Tibial nerve (tissue), 4 donors: ENCODE results near the gene KDR. TPM values are rescaled to one million over a fixed set of nuclear protein-coding genes. Genes with fewer than 3 reads are reported as not detected.

ENCODE experiments used
- DNase-seq, 2 donors: peaks; one replicate each; pipeline ENCODE4 v3.0.0-alpha.2; 2019; ENCODE audit warnings: low spot score in 2 of 2
- H3K27ac ChIP-seq, 4 donors: fragments of 200-600 bp; sonication (generic) in 3 of 4; one replicate each; pipeline ENCODE4 v1.5.1; 2017 to 2019; ENCODE audit warnings: mild to moderate bottlenecking in 1 of 4
- H3K27me3 ChIP-seq, 2 donors: fragments of 200-600 bp; sonication (generic) in 1 of 2; one replicate each; pipeline versions ENCODE4 v1.5.1 to v1.6.0; 2017 to 2019
- H3K36me3 ChIP-seq, 3 donors: fragments of 200-600 bp; sonication (generic); one replicate each; pipeline ENCODE4 v1.5.1; 2018 to 2019
- H3K4me1 ChIP-seq, 4 donors: fragments of 200-600 bp; sonication (generic) in 3 of 4; one replicate each; pipeline ENCODE4 v1.5.1; 2017 to 2019
- H3K4me3 ChIP-seq, 4 donors: fragments of 200-600 bp; sonication (generic) in 3 of 4; one replicate each; pipeline ENCODE4 v1.5.1; 2017 to 2019; ENCODE audit warnings: mild to moderate bottlenecking in 1 of 4, moderate library complexity in 1 of 4
- H3K9me3 ChIP-seq, 4 donors: fragments of 200-600 bp; sonication (generic) in 3 of 4; one replicate each; pipeline ENCODE4 v1.5.1; 2017 to 2019
- EP300 ChIP-seq, 2 donors: sonication (generic); formaldehyde crosslinking; IDR thresholded peaks; one replicate each; pipeline ENCODE4 v1.6.1; 2017; ENCODE audit warnings: antibody characterized with exemption in 2 of 2, mild to moderate bottlenecking in 1 of 2
- POLR2A ChIP-seq, 2 donors: fragments of 450-650 bp; IDR thresholded peaks; one replicate each; pipeline ENCODE4 v1.6.1; 2017; ENCODE audit warnings: antibody characterized with exemption in 2 of 2, mild to moderate bottlenecking in 2 of 2, moderate library complexity in 2 of 2
- WGBS, 2 donors: methylation state at CpG; one replicate each; pipeline ENCODE4 v1.1.5; 2018; 5-methylcytosine and 5-hydroxymethylcytosine counted together
- total RNA-seq, 4 donors: library from RNA; depleted of rRNA; stranded (reverse); fragments of >200 nt; gene quantifications; one replicate each; pipeline ENCODE4 v1.1.0, GENCODE V29; 2016
- TF ChIP-seq, protein P1 (sequence below), 5 experiments: fragments of 200-600 bp in 3 of 5; fragments of 450-650 bp in 2 of 5; sonication (generic) in 3 of 5; IDR thresholded peaks; one replicate each; pipeline ENCODE4 v1.5.1; 2016 to 2019; ENCODE audit warnings: antibody characterized with exemption in 5 of 5, mild to moderate bottlenecking in 3 of 5, moderate library complexity in 2 of 5

The KDR gene
- total RNA-seq, 4 donors from 2014 or later = 28.8 to 85.7 (median 74.6) TPM

DNA sequence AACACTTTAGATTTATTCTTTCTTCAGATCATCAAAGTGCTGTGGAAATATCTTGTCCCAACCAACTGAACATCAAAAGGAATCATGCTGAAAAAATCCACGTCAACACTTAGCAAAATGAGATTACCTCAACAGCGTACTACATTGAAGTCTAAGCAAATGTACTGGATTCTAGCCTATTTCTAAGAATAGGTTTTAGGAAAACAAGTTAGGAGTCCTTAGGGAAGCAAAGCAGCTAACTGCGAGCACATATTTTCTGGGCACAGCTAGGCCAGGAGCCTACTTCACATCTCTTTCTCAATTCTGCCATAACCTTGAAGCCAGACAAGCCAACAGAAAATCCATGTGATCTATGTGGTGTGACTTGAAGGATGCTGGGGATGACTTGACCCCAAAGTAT, 22.2 kb downstream of the KDR start:
- no peak for DNase-seq
- no peaks in the 10 kb centered on the region for H3K4me1 ChIP-seq
- no peaks in the 10 kb centered on the region for H3K27me3 ChIP-seq
- peak overlapping the region in 2 of 4 donors; percentile 49 to 69 for H3K27ac ChIP-seq
- peaks cover 0 to 20% (median 0%) of the 10 kb centered on the region in 3 donors for H3K36me3 ChIP-seq
- no peaks in the 10 kb centered on the region for H3K9me3 ChIP-seq
- peak in 1 of 2 donors; percentile 64 for TF ChIP-seq EP300 (IDR thresholded peaks at IDR 0.05)
- TF ChIP-seq POLR2A (IDR thresholded peaks at IDR 0.05) = no peak
- TF ChIP-seq, protein P1, sequence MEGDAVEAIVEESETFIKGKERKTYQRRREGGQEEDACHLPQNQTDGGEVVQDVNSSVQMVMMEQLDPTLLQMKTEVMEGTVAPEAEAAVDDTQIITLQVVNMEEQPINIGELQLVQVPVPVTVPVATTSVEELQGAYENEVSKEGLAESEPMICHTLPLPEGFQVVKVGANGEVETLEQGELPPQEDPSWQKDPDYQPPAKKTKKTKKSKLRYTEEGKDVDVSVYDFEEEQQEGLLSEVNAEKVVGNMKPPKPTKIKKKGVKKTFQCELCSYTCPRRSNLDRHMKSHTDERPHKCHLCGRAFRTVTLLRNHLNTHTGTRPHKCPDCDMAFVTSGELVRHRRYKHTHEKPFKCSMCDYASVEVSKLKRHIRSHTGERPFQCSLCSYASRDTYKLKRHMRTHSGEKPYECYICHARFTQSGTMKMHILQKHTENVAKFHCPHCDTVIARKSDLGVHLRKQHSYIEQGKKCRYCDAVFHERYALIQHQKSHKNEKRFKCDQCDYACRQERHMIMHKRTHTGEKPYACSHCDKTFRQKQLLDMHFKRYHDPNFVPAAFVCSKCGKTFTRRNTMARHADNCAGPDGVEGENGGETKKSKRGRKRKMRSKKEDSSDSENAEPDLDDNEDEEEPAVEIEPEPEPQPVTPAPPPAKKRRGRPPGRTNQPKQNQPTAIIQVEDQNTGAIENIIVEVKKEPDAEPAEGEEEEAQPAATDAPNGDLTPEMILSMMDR (IDR thresholded peaks at IDR 0.05) = no peak
- H3K4me3 ChIP-seq = no peak overlapping the region
- WGBS, 2 donors = 70 to 79% methylated on average over 3 of the region's 3 CpGs

DNA sequence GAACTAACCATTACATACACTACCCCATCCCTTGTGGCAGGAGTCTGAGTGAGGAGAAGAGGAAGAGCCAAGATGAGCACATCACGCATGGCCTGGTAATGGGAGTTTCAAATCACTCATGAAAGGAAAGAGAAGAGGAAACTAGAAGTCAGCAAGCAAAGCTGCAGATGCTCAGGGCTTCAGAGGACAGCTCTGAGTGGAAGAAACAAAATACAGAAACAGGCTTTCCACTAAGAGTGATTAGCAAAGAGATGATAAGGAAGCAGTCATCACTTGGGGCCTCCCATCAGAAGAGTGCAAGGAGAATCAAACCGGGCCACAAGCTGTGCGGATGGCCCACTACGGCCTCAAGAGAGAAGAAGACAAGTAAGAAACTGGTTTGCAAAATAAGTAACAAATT, 25.6 kb downstream of the KDR start:
- TF ChIP-seq EP300 (IDR thresholded peaks at IDR 0.05) = no peak
- TF ChIP-seq, protein P1 (IDR thresholded peaks at IDR 0.05) = no peak
- no peak for TF ChIP-seq POLR2A (IDR thresholded peaks at IDR 0.05)
- Histone ChIP-seq H3K27ac (no peak overlapping the region), H3K9me3 (no peaks in the 10 kb centered on the region), H3K27me3 (no peaks in the 10 kb centered on the region), H3K4me1 (no peaks in the 10 kb centered on the region), H3K4me3 (no peak overlapping the region), H3K36me3 (peaks cover 0 to 9% (median 0%) of the 10 kb centered on the region in 3 donors)
- no peak for DNase-seq
- 86 to 89% methylated on average over 4 of the region's 4 CpGs for WGBS, 2 donors

DNA sequence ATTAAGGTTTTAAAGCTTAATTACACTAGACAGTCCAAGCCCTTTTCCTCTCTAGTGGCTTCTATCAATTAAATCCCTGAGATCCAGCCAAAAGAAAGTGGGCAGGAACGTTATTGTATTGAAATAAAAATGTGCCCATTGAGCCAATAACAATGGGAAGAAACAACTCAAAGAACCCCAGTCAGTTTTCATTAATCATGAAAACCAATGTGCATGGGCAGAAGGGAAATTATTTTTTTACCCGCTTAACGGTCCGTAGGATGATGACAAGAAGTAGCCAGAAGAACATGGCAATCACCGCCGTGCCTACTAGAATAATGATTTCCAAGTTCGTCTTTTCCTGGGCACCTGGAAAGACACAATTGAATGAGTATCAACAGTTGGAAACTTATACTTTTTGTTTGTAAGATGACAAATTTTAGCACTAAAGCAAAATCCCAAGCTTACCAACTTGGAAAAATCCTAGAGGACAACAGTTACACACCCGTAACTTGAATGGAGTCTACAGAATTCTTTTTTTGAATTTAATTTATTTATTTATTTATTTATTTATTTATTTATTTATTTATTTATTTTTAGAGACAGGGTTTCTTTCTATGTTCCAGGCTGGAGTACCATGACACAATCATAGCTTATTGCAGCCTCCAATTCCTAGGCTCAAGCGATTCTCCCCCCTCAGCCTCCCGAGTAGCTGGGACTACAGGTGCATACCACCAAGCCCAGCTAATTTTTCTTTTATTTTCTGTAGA, 26.8 kb downstream of the KDR start:
- Histone ChIP-seq H3K9me3 (no peaks in the 10 kb centered on the region), H3K36me3 (peaks cover 0 to 4% (median 0%) of the 10 kb centered on the region in 3 donors), H3K4me1 (no peaks in the 10 kb centered on the region), H3K4me3 (no peak overlapping the region), H3K27me3 (no peaks in the 10 kb centered on the region), H3K27ac (no peak overlapping the region)
- TF ChIP-seq EP300 (IDR thresholded peaks at IDR 0.05) = no peak
- no peak for TF ChIP-seq POLR2A (IDR thresholded peaks at IDR 0.05)
- TF ChIP-seq, protein P1 (IDR thresholded peaks at IDR 0.05) = no peak
- no peak for DNase-seq
- 81 to 87% methylated on average over 10 of the region's 10 CpGs for WGBS, 2 donors

DNA sequence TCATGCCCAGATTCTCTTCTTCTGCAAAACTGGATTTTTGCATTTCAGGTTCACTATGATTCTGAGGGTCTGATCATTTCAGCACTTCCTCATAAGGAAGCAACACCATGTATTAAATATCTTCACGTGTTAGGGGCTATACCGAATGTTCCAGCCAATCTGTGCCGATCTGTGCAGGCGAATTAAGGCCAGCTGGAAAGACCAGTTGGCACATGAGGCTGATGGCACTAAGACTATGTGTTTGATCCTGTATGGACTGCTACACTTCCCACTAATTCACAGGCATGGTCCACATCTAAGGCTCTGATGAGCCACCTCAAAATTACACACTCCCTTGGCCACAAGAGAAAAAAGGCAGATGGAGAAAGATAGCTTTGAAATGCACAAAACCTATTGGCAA, 28.8 kb downstream of the KDR start:
- peaks cover 0 to 2% (median 0%) of the 10 kb centered on the region in 3 donors for H3K36me3 ChIP-seq
- no peak overlapping the region for H3K27ac ChIP-seq
- WGBS, 2 donors = 85 to 88% methylated on average over 4 of the region's 4 CpGs
- DNase-seq = no peak
- no peak overlapping the region for H3K4me3 ChIP-seq
- no peaks in the 10 kb centered on the region for H3K27me3 ChIP-seq
- no peaks in the 10 kb centered on the region for H3K4me1 ChIP-seq
- TF ChIP-seq, protein P1 (IDR thresholded peaks at IDR 0.05) = no peak
- no peak for TF ChIP-seq POLR2A (IDR thresholded peaks at IDR 0.05)
- TF ChIP-seq EP300 (IDR thresholded peaks at IDR 0.05) = no peak
- H3K9me3 ChIP-seq = no peaks in the 10 kb centered on the region

DNA sequence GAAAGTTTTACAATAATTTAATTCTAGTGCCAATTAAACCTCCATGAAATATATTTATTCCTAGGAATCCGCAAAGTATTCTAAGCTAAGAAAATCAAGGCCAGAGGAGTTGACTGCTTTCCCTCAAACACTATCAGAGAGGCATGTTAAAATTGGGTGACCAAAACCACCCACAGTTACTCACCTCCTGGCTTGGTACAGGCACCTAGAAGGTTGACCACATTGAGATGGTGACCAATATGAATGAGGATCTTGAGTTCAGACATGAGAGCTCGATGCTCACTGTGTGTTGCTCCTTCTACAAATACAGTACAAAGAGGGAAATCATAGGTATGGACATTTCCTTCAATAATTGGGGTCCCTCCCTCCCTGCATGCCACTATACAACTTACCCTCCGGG, 29.4 kb downstream of the KDR start:
- Histone ChIP-seq H3K27ac (no peak overlapping the region), H3K9me3 (no peaks in the 10 kb centered on the region), H3K4me3 (no peak overlapping the region), H3K36me3 (no peaks in the 10 kb centered on the region), H3K4me1 (no peaks in the 10 kb centered on the region), H3K27me3 (no peaks in the 10 kb centered on the region)
- WGBS, 2 donors = 79 to 84% methylated on average over 3 of the region's 3 CpGs
- DNase-seq = no peak
- TF ChIP-seq POLR2A (IDR thresholded peaks at IDR 0.05) (no peak), EP300 (IDR thresholded peaks at IDR 0.05) (no peak)
- TF ChIP-seq, protein P1 (IDR thresholded peaks at IDR 0.05) = no peak
